ENCODE measurements around the gene SPINK9. TPM values are rescaled to one million over a fixed set of nuclear protein-coding genes. Genes with fewer than 3 reads are reported as not detected.

SPINK9 gene
- total RNA-seq, 1 experiment from 2014 or later: not detected

GRCh38 chr5:148353634-148354033 is 18.3 kb downstream of the SPINK9 start:
- H3K4me1 Mint-ChIP-seq (ENCODE audit: low read depth, unreplicated experiment): no peaks in the 10 kb centered on the region
- no peaks in the 10 kb centered on the region for H3K9me3 ChIP-seq
- no peak overlapping the region for H3K4me3 ChIP-seq (ENCODE audit: low read depth, low read length)
- H3K27ac Mint-ChIP-seq (ENCODE audit: unreplicated experiment): no peak overlapping the region
- BruUV-seq (replicated peaks): no TSS peak
- no peaks in the 10 kb centered on the region for H3K36me3 ChIP-seq (ENCODE audit: control insufficient read depth, insufficient read depth, low read length)
- no peaks in the 10 kb centered on the region for H3K27me3 ChIP-seq (replicated peaks; ENCODE audit: control insufficient read depth, insufficient read depth, low read length)
- no peak for DNase-seq
- H3K4me1 ChIP-seq: 0 out of 2 replicates have a peak, but pooled peaks cover 3% of the 10 kb centered on the region
- TF ChIP-seq CTCF (IDR thresholded peaks at IDR 0.05; ENCODE audit: insufficient read depth in 1 of 2, low read depth in 1 of 2, low read length in 1 of 2, severe bottlenecking in 1 of 2, unreplicated experiment in 1 of 2): no peak
- H3K9me3 Mint-ChIP-seq (ENCODE audit: unreplicated experiment): no peaks in the 10 kb centered on the region
- intact Hi-C loops (cut with micrococcal nuclease; ENCODE audit: unreplicated experiment): no loop called here
- ChIA-PET POLR2A (no interaction called here), CTCF (no interaction called here)
- peaks cover 3% of the 10 kb centered on the region for H3K27me3 Mint-ChIP-seq (ENCODE audit: insufficient read depth, unreplicated experiment)
- no peaks in the 10 kb centered on the region for H3K36me3 Mint-ChIP-seq (ENCODE audit: insufficient read depth, unreplicated experiment)
- H3K4me3 Mint-ChIP-seq (ENCODE audit: unreplicated experiment): no peak overlapping the region

- Histone ChIP-seq H3K9me3 (no peaks in the 10 kb centered on the region), H3K36me3 (ENCODE audit: control insufficient read depth, insufficient read depth, low read length) (no peaks in the 10 kb centered on the region), H3K4me3 (ENCODE audit: low read depth, low read length) (no peak overlapping the region), H3K4me1 (no peaks in the 10 kb centered on the region), H3K27me3 (replicated peaks; ENCODE audit: control insufficient read depth, insufficient read depth, low read length) (no peaks in the 10 kb centered on the region)
- no peak for DNase-seq
- Mint-ChIP-seq H3K27me3 (ENCODE audit: insufficient read depth, unreplicated experiment) (peaks cover 5% of the 10 kb centered on the region), H3K9me3 (ENCODE audit: unreplicated experiment) (peaks cover 10% of the 10 kb centered on the region), H3K4me3 (ENCODE audit: unreplicated experiment) (no peak overlapping the region), H3K36me3 (ENCODE audit: insufficient read depth, unreplicated experiment) (no peaks in the 10 kb centered on the region), H3K4me1 (ENCODE audit: low read depth, unreplicated experiment) (no peaks in the 10 kb centered on the region), H3K27ac (ENCODE audit: unreplicated experiment) (no peak overlapping the region)
- intact Hi-C loops (cut with micrococcal nuclease; ENCODE audit: unreplicated experiment): no loop called here
- BruUV-seq (replicated peaks): no TSS peak
- CTCF ChIA-PET: no interaction called here
- TF ChIP-seq CTCF (IDR thresholded peaks at IDR 0.05; ENCODE audit: insufficient read depth in 1 of 2, low read depth in 1 of 2, low read length in 1 of 2, severe bottlenecking in 1 of 2, unreplicated experiment in 1 of 2): no peak
- POLR2A ChIA-PET: no interaction called here
Observed at GRCh38 chr5:148364343-148364742, 29.0 kb downstream of the SPINK9 start.

- no peaks in the 10 kb centered on the region for H3K36me3 ChIP-seq (ENCODE audit: control insufficient read depth, insufficient read depth, low read length)
- Mint-ChIP-seq H3K27ac (ENCODE audit: unreplicated experiment) (no peak overlapping the region), H3K27me3 (ENCODE audit: insufficient read depth, unreplicated experiment) (peaks cover 5% of the 10 kb centered on the region), H3K4me1 (ENCODE audit: low read depth, unreplicated experiment) (no peaks in the 10 kb centered on the region), H3K36me3 (ENCODE audit: insufficient read depth, unreplicated experiment) (no peaks in the 10 kb centered on the region), H3K4me3 (ENCODE audit: unreplicated experiment) (no peak overlapping the region), H3K9me3 (ENCODE audit: unreplicated experiment) (peaks cover 10% of the 10 kb centered on the region)
- no peak for DNase-seq
- POLR2A ChIA-PET: no interaction called here
- H3K4me3 ChIP-seq (ENCODE audit: low read depth, low read length): no peak overlapping the region
- no peak for TF ChIP-seq CTCF (IDR thresholded peaks at IDR 0.05; ENCODE audit: insufficient read depth in 1 of 2, low read depth in 1 of 2, low read length in 1 of 2, severe bottlenecking in 1 of 2, unreplicated experiment in 1 of 2)
- no TSS peak for BruUV-seq (replicated peaks)
- CTCF ChIA-PET: no interaction called here
- intact Hi-C loops (cut with micrococcal nuclease; ENCODE audit: unreplicated experiment): no loop called here
- H3K4me1 ChIP-seq: no peaks in the 10 kb centered on the region
- H3K9me3 ChIP-seq: no peaks in the 10 kb centered on the region
- H3K27me3 ChIP-seq (replicated peaks; ENCODE audit: control insufficient read depth, insufficient read depth, low read length): no peaks in the 10 kb centered on the region
Observed at GRCh38 chr5:148368299-148368698, 32.9 kb downstream of the SPINK9 start.
